Measurements from ENCODE around the gene PAQR5.

DNA sequence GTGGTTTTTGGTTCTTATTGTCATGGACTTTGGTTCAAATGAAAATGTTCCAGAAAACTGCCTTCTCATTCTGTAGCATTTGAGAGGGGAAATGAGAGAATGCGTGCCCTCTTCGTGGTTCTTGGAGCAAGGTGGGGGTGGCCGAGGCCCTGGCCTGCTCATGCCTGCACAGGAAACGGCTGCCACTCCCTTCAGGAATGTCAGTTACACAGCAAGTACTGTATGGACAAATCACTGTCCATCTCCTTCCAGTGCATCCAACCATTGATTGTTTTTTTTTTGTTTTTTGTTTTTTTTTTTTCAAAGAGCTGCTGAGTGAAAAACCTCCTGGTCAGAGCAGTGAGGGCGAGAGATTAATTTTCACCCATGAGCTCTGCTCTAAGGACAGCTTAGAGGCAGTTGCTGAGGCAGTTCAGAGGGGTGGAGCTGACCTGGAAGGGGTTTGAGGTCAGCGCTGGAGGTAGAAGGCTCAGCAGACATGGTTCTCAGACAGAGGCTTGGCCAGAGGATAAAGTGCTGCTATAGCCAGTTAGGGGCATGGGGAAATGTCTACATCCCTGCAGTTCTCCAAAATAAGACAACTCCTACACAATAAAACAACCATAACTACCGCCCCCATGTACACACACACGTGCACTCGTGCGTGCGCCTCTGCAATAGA lies 95.2 kb downstream of the PAQR5 start:
- TF ChIP-seq ELF4 (CRISPR knock-in tag; IDR thresholded peaks at IDR 0.05; ENCODE audit: low read depth) (no peak), TEAD4 (CRISPR knock-in tag; IDR thresholded peaks at IDR 0.05) (no peak)
- TF ChIP-seq, protein P1, sequence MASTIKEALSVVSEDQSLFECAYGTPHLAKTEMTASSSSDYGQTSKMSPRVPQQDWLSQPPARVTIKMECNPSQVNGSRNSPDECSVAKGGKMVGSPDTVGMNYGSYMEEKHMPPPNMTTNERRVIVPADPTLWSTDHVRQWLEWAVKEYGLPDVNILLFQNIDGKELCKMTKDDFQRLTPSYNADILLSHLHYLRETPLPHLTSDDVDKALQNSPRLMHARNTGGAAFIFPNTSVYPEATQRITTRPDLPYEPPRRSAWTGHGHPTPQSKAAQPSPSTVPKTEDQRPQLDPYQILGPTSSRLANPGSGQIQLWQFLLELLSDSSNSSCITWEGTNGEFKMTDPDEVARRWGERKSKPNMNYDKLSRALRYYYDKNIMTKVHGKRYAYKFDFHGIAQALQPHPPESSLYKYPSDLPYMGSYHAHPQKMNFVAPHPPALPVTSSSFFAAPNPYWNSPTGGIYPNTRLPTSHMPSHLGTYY (CRISPR knock-in tag; IDR thresholded peaks at IDR 0.05), result no peak
- TF ChIP-seq, protein P2, sequence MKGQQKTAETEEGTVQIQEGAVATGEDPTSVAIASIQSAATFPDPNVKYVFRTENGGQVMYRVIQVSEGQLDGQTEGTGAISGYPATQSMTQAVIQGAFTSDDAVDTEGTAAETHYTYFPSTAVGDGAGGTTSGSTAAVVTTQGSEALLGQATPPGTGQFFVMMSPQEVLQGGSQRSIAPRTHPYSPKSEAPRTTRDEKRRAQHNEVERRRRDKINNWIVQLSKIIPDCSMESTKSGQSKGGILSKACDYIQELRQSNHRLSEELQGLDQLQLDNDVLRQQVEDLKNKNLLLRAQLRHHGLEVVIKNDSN (CRISPR knock-in tag; IDR thresholded peaks at IDR 0.05), result no peak

Data from WTC11 (cell line).